Tibial nerve (tissue), 4 donors: ENCODE data around the gene SORCS2. TPM values are rescaled to one million over a fixed set of nuclear protein-coding genes. Genes with fewer than 3 reads are reported as not detected.

Source experiments
- DNase-seq, 2 donors: peaks; one replicate each; pipeline ENCODE4 v3.0.0-alpha.2; 2019; ENCODE audit warnings: low spot score in 2 of 2
- H3K27ac ChIP-seq, 4 donors: fragments of 200-600 bp; sonication (generic) in 3 of 4; one replicate each; pipeline ENCODE4 v1.5.1; 2017 to 2019; ENCODE audit warnings: mild to moderate bottlenecking in 1 of 4
- H3K27me3 ChIP-seq, 2 donors: fragments of 200-600 bp; sonication (generic) in 1 of 2; one replicate each; pipeline versions ENCODE4 v1.5.1 to v1.6.0; 2017 to 2019
- H3K36me3 ChIP-seq, 3 donors: fragments of 200-600 bp; sonication (generic); one replicate each; pipeline ENCODE4 v1.5.1; 2018 to 2019
- H3K4me1 ChIP-seq, 4 donors: fragments of 200-600 bp; sonication (generic) in 3 of 4; one replicate each; pipeline ENCODE4 v1.5.1; 2017 to 2019
- H3K4me3 ChIP-seq, 4 donors: fragments of 200-600 bp; sonication (generic) in 3 of 4; one replicate each; pipeline ENCODE4 v1.5.1; 2017 to 2019; ENCODE audit warnings: mild to moderate bottlenecking in 1 of 4, moderate library complexity in 1 of 4
- H3K9me3 ChIP-seq, 4 donors: fragments of 200-600 bp; sonication (generic) in 3 of 4; one replicate each; pipeline ENCODE4 v1.5.1; 2017 to 2019
- CTCF ChIP-seq, 5 experiments: fragments of 200-600 bp in 3 of 5; fragments of 450-650 bp in 2 of 5; sonication (generic) in 3 of 5; IDR thresholded peaks; one replicate each; pipeline ENCODE4 v1.5.1; 2016 to 2019; ENCODE audit warnings: antibody characterized with exemption in 5 of 5, mild to moderate bottlenecking in 3 of 5, moderate library complexity in 2 of 5
- EP300 ChIP-seq, 2 donors: sonication (generic); formaldehyde crosslinking; IDR thresholded peaks; one replicate each; pipeline ENCODE4 v1.6.1; 2017; ENCODE audit warnings: antibody characterized with exemption in 2 of 2, mild to moderate bottlenecking in 1 of 2
- POLR2A ChIP-seq, 2 donors: fragments of 450-650 bp; IDR thresholded peaks; one replicate each; pipeline ENCODE4 v1.6.1; 2017; ENCODE audit warnings: antibody characterized with exemption in 2 of 2, mild to moderate bottlenecking in 2 of 2, moderate library complexity in 2 of 2
- WGBS, 2 donors: methylation state at CpG; one replicate each; pipeline ENCODE4 v1.1.5; 2018; 5-methylcytosine and 5-hydroxymethylcytosine counted together
- total RNA-seq, 4 donors: library from RNA; depleted of rRNA; stranded (reverse); fragments of >200 nt; gene quantifications; one replicate each; pipeline ENCODE4 v1.1.0, GENCODE V29; 2016

Gene SORCS2
- total RNA-seq, 4 donors from 2014 or later, result 15.6 to 48.9 (median 38.3) TPM

GRCh38 chr4:7680106-7680505 is 487.8 kb downstream of the SORCS2 start:
- TF ChIP-seq CTCF (IDR thresholded peaks at IDR 0.05) (no peak), EP300 (IDR thresholded peaks at IDR 0.05) (no peak), POLR2A (IDR thresholded peaks at IDR 0.05) (no peak)
- H3K9me3 ChIP-seq, result peaks cover 0 to 31% (median 0%) of the 10 kb centered on the region in 4 donors
- peaks cover 0 to 27% (median 0%) of the 10 kb centered on the region in 4 donors for H3K4me1 ChIP-seq
- no peak for DNase-seq
- H3K27ac ChIP-seq, result no peak overlapping the region
- 75 to 88% methylated on average over 5 to 9 of the region's 10 CpGs for WGBS, 2 donors
- H3K36me3 ChIP-seq, result peaks cover 0 to 37% (median 0%) of the 10 kb centered on the region in 3 donors
- no peak overlapping the region for H3K4me3 ChIP-seq
- H3K27me3 ChIP-seq, result no peaks in the 10 kb centered on the region

- H3K27me3 ChIP-seq, result no peaks in the 10 kb centered on the region
- DNase-seq, result no peak
- 85 to 92% methylated on average over 1 of the region's 1 CpG for WGBS, 2 donors
Observed at GRCh38 chr4:7680731-7681130, 488.4 kb downstream of the SORCS2 start.

GRCh38 chr4:7683126-7683703 is 490.9 kb downstream of the SORCS2 start:
- no peak for DNase-seq
- no peak for TF ChIP-seq POLR2A (IDR thresholded peaks at IDR 0.05)
- no peak for TF ChIP-seq CTCF (IDR thresholded peaks at IDR 0.05)
- no peak for TF ChIP-seq EP300 (IDR thresholded peaks at IDR 0.05)

More at GRCh38 chr4:7680731-7681130, 488.4 kb downstream of the SORCS2 start:
- TF ChIP-seq CTCF (IDR thresholded peaks at IDR 0.05) (no peak), POLR2A (IDR thresholded peaks at IDR 0.05) (no peak), EP300 (IDR thresholded peaks at IDR 0.05) (no peak)
- Histone ChIP-seq H3K36me3 (peaks cover 0 to 44% (median 0%) of the 10 kb centered on the region in 3 donors), H3K4me3 (no peak overlapping the region), H3K9me3 (peaks cover 0 to 31% (median 0%) of the 10 kb centered on the region in 4 donors), H3K4me1 (peaks cover 0 to 26% (median 0%) of the 10 kb centered on the region in 4 donors), H3K27ac (no peak overlapping the region)

GRCh38 chr4:7684294-7684693 is 492.0 kb downstream of the SORCS2 start:
- Histone ChIP-seq H3K36me3 (peaks cover 0 to 56% (median 0%) of the 10 kb centered on the region in 3 donors), H3K27ac (no peak overlapping the region), H3K9me3 (peaks cover 0 to 31% (median 0%) of the 10 kb centered on the region in 4 donors), H3K27me3 (no peaks in the 10 kb centered on the region), H3K4me3 (no peak overlapping the region), H3K4me1 (peaks cover 0 to 1% (median 0%) of the 10 kb centered on the region in 4 donors)
- DNase-seq, result no peak
- TF ChIP-seq EP300 (IDR thresholded peaks at IDR 0.05) (no peak), CTCF (IDR thresholded peaks at IDR 0.05) (no peak), POLR2A (IDR thresholded peaks at IDR 0.05) (no peak)
- 86 to 91% methylated on average over 3 of the region's 3 CpGs for WGBS, 2 donors

More at GRCh38 chr4:7683126-7683703, 490.9 kb downstream of the SORCS2 start:
- Histone ChIP-seq H3K4me3 (no peak overlapping the region), H3K9me3 (peaks cover 0 to 31% (median 0%) of the 10 kb centered on the region in 4 donors), H3K27ac (no peak overlapping the region), H3K4me1 (peaks cover 0 to 6% (median 0%) of the 10 kb centered on the region in 4 donors), H3K27me3 (no peaks in the 10 kb centered on the region), H3K36me3 (peaks cover 0 to 56% (median 0%) of the 10 kb centered on the region in 3 donors)
- WGBS, 2 donors, result 97 to 100% methylated on average over 1 to 5 of the region's 5 CpGs

GRCh38 chr4:7686070-7686870 is 493.9 kb downstream of the SORCS2 start:
- peaks cover 0 to 29% (median 0%) of the 10 kb centered on the region in 4 donors for H3K9me3 ChIP-seq
- no peak for TF ChIP-seq EP300 (IDR thresholded peaks at IDR 0.05)
- no peak for TF ChIP-seq POLR2A (IDR thresholded peaks at IDR 0.05)
- TF ChIP-seq CTCF (IDR thresholded peaks at IDR 0.05), result no peak
- H3K4me1 ChIP-seq, result no peaks in the 10 kb centered on the region
- H3K4me3 ChIP-seq, result no peak overlapping the region
- DNase-seq, result no peak
- WGBS, 2 donors, result 87 to 91% methylated on average over 18 of the region's 19 CpGs
- no peak overlapping the region for H3K27ac ChIP-seq
- peaks cover 0 to 60% (median 0%) of the 10 kb centered on the region in 3 donors for H3K36me3 ChIP-seq
- no peaks in the 10 kb centered on the region for H3K27me3 ChIP-seq
